Measurements from ENCODE around the gene TNK2.

- TF ChIP-seq SIN3A (IDR thresholded peaks at IDR 0.05; ENCODE audit: borderline replicate concordance, insufficient read depth, low read depth, low read length) (no peak), POLR2AphosphoS5 (IDR thresholded peaks at IDR 0.05; ENCODE audit: low read depth, low read length) (no peak), TCF7L2 (IDR thresholded peaks at IDR 0.05; ENCODE audit: low read depth, low read length) (no peak)
- TF ChIP-seq, protein P1, sequence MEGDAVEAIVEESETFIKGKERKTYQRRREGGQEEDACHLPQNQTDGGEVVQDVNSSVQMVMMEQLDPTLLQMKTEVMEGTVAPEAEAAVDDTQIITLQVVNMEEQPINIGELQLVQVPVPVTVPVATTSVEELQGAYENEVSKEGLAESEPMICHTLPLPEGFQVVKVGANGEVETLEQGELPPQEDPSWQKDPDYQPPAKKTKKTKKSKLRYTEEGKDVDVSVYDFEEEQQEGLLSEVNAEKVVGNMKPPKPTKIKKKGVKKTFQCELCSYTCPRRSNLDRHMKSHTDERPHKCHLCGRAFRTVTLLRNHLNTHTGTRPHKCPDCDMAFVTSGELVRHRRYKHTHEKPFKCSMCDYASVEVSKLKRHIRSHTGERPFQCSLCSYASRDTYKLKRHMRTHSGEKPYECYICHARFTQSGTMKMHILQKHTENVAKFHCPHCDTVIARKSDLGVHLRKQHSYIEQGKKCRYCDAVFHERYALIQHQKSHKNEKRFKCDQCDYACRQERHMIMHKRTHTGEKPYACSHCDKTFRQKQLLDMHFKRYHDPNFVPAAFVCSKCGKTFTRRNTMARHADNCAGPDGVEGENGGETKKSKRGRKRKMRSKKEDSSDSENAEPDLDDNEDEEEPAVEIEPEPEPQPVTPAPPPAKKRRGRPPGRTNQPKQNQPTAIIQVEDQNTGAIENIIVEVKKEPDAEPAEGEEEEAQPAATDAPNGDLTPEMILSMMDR (IDR thresholded peaks at IDR 0.05), result no peak
- TF ChIP-seq, protein P2, sequence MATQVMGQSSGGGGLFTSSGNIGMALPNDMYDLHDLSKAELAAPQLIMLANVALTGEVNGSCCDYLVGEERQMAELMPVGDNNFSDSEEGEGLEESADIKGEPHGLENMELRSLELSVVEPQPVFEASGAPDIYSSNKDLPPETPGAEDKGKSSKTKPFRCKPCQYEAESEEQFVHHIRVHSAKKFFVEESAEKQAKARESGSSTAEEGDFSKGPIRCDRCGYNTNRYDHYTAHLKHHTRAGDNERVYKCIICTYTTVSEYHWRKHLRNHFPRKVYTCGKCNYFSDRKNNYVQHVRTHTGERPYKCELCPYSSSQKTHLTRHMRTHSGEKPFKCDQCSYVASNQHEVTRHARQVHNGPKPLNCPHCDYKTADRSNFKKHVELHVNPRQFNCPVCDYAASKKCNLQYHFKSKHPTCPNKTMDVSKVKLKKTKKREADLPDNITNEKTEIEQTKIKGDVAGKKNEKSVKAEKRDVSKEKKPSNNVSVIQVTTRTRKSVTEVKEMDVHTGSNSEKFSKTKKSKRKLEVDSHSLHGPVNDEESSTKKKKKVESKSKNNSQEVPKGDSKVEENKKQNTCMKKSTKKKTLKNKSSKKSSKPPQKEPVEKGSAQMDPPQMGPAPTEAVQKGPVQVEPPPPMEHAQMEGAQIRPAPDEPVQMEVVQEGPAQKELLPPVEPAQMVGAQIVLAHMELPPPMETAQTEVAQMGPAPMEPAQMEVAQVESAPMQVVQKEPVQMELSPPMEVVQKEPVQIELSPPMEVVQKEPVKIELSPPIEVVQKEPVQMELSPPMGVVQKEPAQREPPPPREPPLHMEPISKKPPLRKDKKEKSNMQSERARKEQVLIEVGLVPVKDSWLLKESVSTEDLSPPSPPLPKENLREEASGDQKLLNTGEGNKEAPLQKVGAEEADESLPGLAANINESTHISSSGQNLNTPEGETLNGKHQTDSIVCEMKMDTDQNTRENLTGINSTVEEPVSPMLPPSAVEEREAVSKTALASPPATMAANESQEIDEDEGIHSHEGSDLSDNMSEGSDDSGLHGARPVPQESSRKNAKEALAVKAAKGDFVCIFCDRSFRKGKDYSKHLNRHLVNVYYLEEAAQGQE (IDR thresholded peaks at IDR 0.05; ENCODE audit: insufficient read depth in 1 of 2, low read depth in 2 of 2, low read length in 1 of 2), result no peak
Measured at GRCh38 chr3:195896361-195897080, 11.8 kb downstream of the TNK2 start.

Measured in Panc1 (cell line).